ENCODE results near the gene TMEM255B.

Gene TMEM255B

GRCh38 chr13:113732176-113732960, 26.7 kb upstream of the TMEM255B start:
- DNase-seq (ENCODE audit: low spot score) (no peak), ATAC-seq (ENCODE audit: low read depth) (no peak)
- H3K4me1 ChIP-seq (ENCODE audit: insufficient read depth, poor library complexity, severe bottlenecking), result no peaks in the 10 kb centered on the region
- no peak for TF ChIP-seq CTCF (IDR thresholded peaks at IDR 0.05; ENCODE audit: poor library complexity, severe bottlenecking)
- no peak overlapping the region for H3K4me3 ChIP-seq (ENCODE audit: severe bottlenecking)
- no peaks in the 10 kb centered on the region for H3K9me3 ChIP-seq (ENCODE audit: severe bottlenecking)
- H3K27ac ChIP-seq (ENCODE audit: poor library complexity, severe bottlenecking), result no peak overlapping the region
- no peaks in the 10 kb centered on the region for H3K36me3 ChIP-seq (ENCODE audit: low read depth)
- peaks cover 29% of the 10 kb centered on the region for H3K27me3 ChIP-seq (ENCODE audit: insufficient read depth, poor library complexity, severe bottlenecking)

- Histone ChIP-seq H3K27ac (ENCODE audit: poor library complexity, severe bottlenecking) (no peak overlapping the region), H3K36me3 (ENCODE audit: low read depth) (no peaks in the 10 kb centered on the region), H3K27me3 (ENCODE audit: insufficient read depth, poor library complexity, severe bottlenecking) (peaks cover 29% of the 10 kb centered on the region), H3K9me3 (ENCODE audit: severe bottlenecking) (no peaks in the 10 kb centered on the region), H3K4me3 (ENCODE audit: severe bottlenecking) (no peak overlapping the region), H3K4me1 (ENCODE audit: insufficient read depth, poor library complexity, severe bottlenecking) (no peaks in the 10 kb centered on the region)
- TF ChIP-seq CTCF (IDR thresholded peaks at IDR 0.05; ENCODE audit: poor library complexity, severe bottlenecking), result no peak
- no peak for DNase-seq (ENCODE audit: low spot score)
- ATAC-seq (ENCODE audit: low read depth), result no peak
These were observed 25.8 kb upstream of the TMEM255B start for GRCh38 chr13:113732961-113733950.

DNA sequence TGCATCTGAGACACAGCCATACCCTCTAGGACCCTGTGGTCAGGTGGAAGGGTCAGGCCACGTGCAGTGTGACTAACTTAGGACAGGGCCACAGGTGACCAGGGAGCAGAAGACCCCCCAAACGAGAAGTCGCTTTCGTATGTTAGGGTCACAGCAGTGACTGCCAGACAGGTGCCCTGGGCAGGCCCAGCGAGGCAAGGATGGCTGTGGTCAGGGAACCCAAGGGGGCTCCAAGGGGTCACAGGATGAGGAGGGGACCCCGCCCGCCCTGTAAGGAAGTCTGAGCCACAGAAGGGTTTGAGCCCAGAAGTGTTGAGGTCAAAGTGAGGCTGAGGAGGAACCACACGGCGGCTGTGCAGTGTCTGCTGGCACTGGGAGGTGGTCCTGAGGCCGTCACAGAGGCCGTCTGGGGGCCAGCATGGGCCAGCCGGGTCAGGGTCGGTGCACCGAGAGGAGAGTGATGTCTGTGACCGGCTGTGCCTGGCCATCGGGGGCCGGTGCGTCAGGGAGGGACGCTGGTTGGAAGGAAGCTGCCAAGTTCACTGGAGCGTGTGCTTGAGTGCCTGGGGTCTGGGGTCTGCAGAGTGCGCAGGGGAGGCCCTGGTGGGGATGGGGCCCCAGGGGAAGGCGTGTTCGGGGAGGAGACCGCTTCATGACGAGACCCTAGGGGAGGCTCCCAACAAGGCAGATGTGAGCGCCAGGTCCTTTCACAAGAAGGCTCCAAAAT, 24.8 kb upstream of the TMEM255B start:
- H3K36me3 ChIP-seq (ENCODE audit: low read depth), result no peaks in the 10 kb centered on the region
- H3K4me1 ChIP-seq (ENCODE audit: insufficient read depth, poor library complexity, severe bottlenecking), result no peaks in the 10 kb centered on the region
- no peak overlapping the region for H3K27ac ChIP-seq (ENCODE audit: poor library complexity, severe bottlenecking)
- DNase-seq (ENCODE audit: low spot score) (no peak), ATAC-seq (ENCODE audit: low read depth) (no peak)
- H3K27me3 ChIP-seq (ENCODE audit: insufficient read depth, poor library complexity, severe bottlenecking), result peaks cover 21% of the 10 kb centered on the region
- H3K9me3 ChIP-seq (ENCODE audit: severe bottlenecking), result no peaks in the 10 kb centered on the region
- H3K4me3 ChIP-seq (ENCODE audit: severe bottlenecking), result no peak overlapping the region
- TF ChIP-seq CTCF (IDR thresholded peaks at IDR 0.05; ENCODE audit: poor library complexity, severe bottlenecking), result no peak

GRCh38 chr13:113734826-113735125, 24.2 kb upstream of the TMEM255B start:
- H3K4me3 ChIP-seq (ENCODE audit: severe bottlenecking), result no peak overlapping the region
- ATAC-seq (ENCODE audit: low read depth) (no peak), DNase-seq (ENCODE audit: low spot score) (no peak)
- TF ChIP-seq CTCF (IDR thresholded peaks at IDR 0.05; ENCODE audit: poor library complexity, severe bottlenecking), result no peak
- no peak overlapping the region for H3K27ac ChIP-seq (ENCODE audit: poor library complexity, severe bottlenecking)
- H3K36me3 ChIP-seq (ENCODE audit: low read depth), result no peaks in the 10 kb centered on the region
- H3K9me3 ChIP-seq (ENCODE audit: severe bottlenecking), result no peaks in the 10 kb centered on the region
- H3K4me1 ChIP-seq (ENCODE audit: insufficient read depth, poor library complexity, severe bottlenecking), result no peaks in the 10 kb centered on the region
- peaks cover 15% of the 10 kb centered on the region for H3K27me3 ChIP-seq (ENCODE audit: insufficient read depth, poor library complexity, severe bottlenecking)
